ENCODE data around the gene IL17RA. TPM values are rescaled to one million over a fixed set of nuclear protein-coding genes. Genes with fewer than 3 reads are reported as not detected.

IL17RA gene
- total and polyA plus RNA-seq, 4 donors = 3.1 to 9.0 (median 4.4) TPM

GRCh38 chr22:17159504-17159951, 74.7 kb downstream of the IL17RA start:
- Histone ChIP-seq H3K27me3 (ENCODE audit: control insufficient read depth in 4 of 4, insufficient read depth in 4 of 4, low read length in 3 of 4) (no peaks in the 10 kb centered on the region), H3K27ac (ENCODE audit: low read depth in 1 of 2, low read length in 2 of 2) (peak overlapping the region; percentile 97 to 99), H3K4me3 (ENCODE audit: low read depth in 1 of 3, low read length in 3 of 3) (peak overlapping the region; percentile 60 to 78 (median 63)), H3K36me3 (ENCODE audit: control insufficient read depth in 4 of 4, insufficient read depth in 3 of 4, low read depth in 1 of 4, low read length in 3 of 4) (no peaks in the 10 kb centered on the region), H3K9ac (ENCODE audit: low read depth in 1 of 2, low read length in 2 of 2) (peak overlapping the region; percentile 49 to 59), H3K9me3 (ENCODE audit: control insufficient read depth in 4 of 4, low read length in 3 of 4) (no peaks in the 10 kb centered on the region), H3K4me1 (ENCODE audit: control insufficient read depth in 4 of 4, insufficient read depth in 4 of 4, low read length in 3 of 4) (peaks cover 9 to 48% (median 30%) of the 10 kb centered on the region in 4 donors)
- TF ChIP-seq CTCF (IDR thresholded peaks at IDR 0.05; ENCODE audit: low read depth, low read length, missing input control) = no peak
- peak; percentile 6 for TF ChIP-seq SP1 (IDR thresholded peaks at IDR 0.05)
- no peak for TF ChIP-seq FOXA2 (IDR thresholded peaks at IDR 0.05)
- TF ChIP-seq JUND (IDR thresholded peaks at IDR 0.05) = peak in 1 of 2 donors; percentile 63
- no peak for TF ChIP-seq MAX (IDR thresholded peaks at IDR 0.05)
- TF ChIP-seq HNF4G (IDR thresholded peaks at IDR 0.05) = no peak
- TF ChIP-seq TAF1 (conservative IDR thresholded peaks at IDR 0.05) = no peak
- peak; percentile 87 to 98 for TF ChIP-seq EGR1 (IDR thresholded peaks at IDR 0.05; ENCODE audit: low read depth in 2 of 2)
- no peak for TF ChIP-seq RAD21 (IDR thresholded peaks at IDR 0.05)
- TF ChIP-seq GABPA (IDR thresholded peaks at IDR 0.05 in 1 of 2, conservative IDR thresholded peaks at IDR 0.05 in 1 of 2) = no peak
- no peak for TF ChIP-seq FOXA1 (IDR thresholded peaks at IDR 0.05)
- TF ChIP-seq ATF3 (IDR thresholded peaks at IDR 0.05) = no peak
- no peak for TF ChIP-seq NR2F2 (IDR thresholded peaks at IDR 0.05)
- peak; percentile 72 for TF ChIP-seq REST (IDR thresholded peaks at IDR 0.05)
- peak; percentile 84 for TF ChIP-seq YY1 (IDR thresholded peaks at IDR 0.05)
- peak; percentile 19 to 70 for TF ChIP-seq HNF4A (conservative IDR thresholded peaks at IDR 0.05)
- TF ChIP-seq RXRA (IDR thresholded peaks at IDR 0.05) = peak in 1 of 2 donors; percentile 71
- TF ChIP-seq ZBTB33 (IDR thresholded peaks at IDR 0.05) = no peak
- peak; percentile 58 for DNase-seq (ENCODE audit: low spot score)
- WGBS = 3% methylated on average over 35 of the region's 35 CpGs
